ENCODE results near the gene DEGS2.

Gene DEGS2

DNA sequence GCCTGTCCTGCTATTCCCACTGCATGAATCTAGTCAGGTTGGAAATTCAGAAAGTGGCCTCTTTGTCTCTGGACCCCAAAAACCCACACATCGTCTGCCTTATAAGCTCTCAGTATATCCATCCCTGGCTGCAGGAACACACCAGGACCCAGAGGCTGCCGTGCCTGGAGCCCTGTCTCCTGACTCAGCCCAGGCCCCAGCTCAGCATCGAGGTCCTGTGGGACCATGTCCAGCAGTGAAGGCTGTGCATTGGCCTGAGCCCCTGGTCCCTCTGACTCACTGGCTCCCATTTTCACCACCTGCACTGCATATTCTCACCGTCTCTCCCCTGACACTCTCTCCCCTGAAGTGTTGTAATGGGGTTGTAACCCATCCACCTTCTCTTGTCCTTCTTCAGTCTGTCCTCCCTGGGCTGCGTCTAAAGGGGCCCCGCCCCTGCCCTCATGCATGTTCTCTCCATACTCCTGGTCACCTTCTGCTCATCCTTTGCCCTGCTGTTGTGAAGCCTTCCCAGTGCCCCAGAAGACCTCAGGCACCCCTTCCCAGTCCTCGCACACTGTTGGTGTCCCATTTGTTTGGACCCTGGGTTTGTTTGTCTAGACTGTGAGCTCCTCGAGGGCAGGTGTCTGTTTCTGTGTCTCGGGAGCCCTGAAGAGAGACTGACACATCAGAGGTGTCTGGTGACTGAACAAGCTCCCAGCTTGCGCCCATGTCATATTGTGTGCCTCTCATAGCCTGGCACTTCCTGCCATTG lies 50.4 kb downstream of the DEGS2 start:
- DNase-seq: no peak

DNA sequence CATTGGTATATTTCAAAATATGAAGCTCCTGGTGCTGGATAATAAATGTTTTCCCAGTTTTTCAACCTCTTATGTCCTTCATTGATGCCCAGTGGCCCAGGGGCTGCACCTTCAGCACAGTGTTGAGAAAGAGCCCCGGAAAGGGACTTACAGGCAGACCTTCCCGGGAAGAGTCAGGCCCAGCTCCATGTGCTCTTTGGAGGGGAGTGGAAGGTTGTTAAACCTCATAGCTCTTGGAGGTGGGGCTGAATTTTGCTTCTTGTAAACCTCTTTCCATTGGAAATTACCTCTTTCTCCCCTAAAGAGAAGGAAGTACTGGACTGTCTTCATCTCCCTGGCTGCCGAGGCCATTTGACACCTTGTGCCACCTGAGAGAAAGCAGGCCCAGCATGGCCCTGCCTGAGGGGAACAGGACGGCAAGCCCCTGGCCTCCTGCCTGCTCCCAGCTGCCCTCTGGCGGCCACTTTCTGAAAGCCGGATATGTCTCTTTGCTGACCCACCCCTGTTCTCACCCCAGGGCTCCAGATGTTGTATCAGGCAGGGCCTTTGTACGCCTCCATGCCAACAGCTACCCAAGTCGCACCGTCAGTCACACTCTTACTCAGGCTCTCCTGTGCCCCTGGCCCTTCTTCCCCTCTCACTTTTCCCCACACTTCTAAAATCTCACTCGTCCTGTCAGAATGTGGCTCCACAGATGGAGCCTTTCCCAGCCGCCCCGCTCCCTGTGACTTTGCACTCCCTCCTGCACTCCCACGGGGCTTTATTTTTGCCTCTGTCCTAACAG lies 51.2 kb downstream of the DEGS2 start:
- peak; percentile 92 for DNase-seq

DNA sequence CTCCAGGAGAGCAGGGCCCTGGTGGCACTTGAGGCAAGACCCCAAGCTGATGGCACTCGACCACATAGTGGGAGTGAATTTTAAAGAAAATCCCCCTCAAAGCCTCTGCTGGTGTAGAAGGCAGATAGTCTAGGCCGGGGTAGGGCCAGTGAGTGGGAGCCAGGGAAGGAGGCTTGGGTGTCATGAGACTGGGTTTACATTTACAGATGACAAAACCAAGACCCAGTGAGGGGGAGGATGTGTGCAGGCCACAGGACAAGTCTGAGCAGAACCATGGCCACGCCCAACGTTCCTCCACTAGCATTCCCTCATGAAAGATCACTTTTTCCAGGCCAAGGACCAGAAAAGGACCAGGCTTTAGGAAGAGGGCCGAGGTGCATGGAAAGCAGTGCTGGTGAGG lies 52.2 kb downstream of the DEGS2 start:
- DNase-seq: no peak

DNA sequence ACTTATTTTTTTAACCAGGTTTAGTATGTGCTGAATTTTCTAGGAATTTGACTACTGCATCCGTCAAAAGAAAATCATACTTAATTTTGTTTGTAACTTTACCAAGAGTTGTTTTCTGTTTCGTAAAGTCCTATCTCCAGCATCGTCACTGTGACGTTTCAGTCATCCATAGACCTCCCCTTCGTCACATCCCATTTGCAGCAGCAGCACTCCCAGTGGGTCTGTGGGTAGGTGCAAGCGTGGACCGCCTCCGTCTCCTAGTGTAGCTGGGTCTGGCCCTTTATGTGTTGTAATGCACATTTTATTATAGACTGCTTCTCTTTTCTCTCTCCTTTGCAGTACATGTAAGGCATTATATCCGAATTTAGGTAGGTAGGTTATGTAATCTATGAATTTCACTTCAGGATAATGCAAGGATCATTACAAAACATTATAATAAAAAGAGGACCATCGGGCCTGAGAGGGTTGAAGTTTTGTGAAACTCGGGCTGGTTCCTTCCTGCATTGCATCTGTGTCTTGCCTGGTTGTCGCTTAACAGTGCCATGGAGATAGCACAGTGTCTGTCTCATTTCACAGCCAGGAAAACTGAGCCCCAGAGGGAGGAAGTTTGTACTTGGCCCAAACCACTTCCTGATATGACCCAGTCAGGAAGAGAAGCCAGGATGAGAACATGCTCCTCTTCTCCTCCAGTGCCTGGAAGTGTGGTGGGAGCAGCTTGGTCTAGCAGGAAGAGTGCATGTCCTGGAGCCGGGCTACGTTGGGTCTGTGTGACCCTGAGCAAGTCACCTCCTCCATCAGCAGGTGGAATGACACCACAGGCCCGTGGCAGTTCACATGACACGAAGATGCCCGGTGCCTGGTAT lies 53.0 kb downstream of the DEGS2 start:
- DNase-seq: no peak

DNA sequence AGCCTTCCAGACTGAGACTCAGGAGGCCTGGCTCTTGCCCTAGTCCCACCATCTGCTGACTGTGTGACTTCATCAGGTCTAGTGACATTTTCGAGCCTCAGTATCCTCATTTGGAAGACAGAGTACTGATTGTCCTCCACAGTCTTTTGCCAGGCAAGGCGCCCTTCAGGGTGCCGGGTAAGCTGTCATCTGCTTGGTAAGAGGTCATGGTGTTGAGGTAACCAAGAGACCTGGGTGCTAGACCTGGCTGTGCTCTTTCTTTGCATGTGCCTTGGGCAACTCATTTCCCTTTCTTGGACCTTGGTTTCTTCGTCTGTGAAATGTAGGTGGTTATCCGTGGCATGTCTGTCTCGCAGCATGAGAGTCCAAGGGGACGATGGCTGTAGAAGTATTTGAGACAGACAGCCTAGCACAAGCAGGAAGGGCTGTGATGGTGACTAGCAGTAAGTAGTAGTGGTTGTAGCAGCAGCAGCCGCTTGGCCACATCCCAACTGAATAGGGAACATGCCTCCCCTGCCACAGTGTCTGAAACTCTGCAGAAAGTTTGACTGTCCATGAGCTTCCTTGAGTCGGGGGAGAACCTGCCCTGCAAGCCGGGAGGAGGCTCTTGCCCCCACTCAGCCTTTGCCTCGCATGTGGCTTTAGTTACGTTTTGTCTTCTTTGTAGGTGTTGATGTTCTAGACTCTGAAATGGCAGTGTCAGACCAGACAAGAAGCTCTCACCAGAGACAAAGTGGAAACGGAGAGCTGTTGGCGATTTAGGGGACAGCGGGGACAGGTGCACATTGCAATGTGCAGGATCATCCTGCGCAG lies 53.9 kb downstream of the DEGS2 start:
- peak; percentile 55 for DNase-seq

DNA sequence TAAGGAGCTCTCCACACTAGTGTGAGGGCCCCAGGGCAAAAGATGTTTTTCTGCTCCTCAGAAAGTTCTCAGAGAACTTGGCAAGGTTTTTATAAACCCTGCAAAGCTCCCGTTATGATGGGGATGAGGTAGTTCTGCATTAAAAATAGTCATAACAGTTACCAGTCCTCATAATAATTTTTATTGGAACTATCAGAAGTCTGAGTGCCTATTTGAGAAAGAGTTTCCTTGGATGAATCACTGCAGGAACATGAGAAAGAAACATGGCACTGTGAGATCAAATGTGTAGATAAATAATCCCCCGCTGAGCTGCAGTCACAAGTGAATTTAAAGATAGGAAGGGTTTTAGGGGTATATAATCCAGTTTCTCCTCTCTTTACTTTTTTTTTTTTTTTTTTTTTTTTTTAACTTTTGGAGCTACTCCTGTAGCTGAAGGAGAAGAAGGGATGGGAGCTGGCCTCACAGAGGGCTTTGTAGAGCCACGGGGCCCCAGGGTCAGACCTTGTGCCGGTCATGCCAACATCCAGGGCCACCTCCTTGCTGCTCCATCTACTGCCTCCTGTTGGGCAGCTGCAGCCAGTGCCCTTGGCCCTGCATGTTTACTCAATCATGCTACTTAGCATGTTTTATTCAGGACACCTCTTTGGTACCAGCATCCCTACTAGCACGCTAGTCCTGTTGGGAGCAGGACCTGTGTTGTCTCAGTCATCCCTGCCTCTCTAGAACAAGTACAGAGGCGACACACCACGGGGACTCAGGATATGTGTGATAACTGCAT lies 54.7 kb downstream of the DEGS2 start:
- DNase-seq: no peak

DNA sequence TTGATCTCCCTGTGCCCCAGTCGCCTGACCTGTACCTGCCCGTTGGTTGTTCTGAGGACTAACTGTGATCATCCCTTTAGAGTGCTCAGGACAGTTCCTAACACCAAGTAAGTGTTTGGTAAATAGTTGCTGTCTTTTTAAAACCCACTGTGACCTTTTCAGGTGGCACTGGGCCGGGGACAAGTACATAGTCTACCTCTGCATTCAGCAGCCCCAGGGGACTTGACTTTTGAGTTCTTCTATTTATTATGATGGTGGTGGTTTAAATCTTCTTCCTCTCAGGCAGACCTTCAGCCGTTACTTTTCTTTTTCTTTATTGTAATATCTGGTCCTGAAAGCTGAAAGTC lies 55.5 kb downstream of the DEGS2 start:
- DNase-seq: no peak

DNA sequence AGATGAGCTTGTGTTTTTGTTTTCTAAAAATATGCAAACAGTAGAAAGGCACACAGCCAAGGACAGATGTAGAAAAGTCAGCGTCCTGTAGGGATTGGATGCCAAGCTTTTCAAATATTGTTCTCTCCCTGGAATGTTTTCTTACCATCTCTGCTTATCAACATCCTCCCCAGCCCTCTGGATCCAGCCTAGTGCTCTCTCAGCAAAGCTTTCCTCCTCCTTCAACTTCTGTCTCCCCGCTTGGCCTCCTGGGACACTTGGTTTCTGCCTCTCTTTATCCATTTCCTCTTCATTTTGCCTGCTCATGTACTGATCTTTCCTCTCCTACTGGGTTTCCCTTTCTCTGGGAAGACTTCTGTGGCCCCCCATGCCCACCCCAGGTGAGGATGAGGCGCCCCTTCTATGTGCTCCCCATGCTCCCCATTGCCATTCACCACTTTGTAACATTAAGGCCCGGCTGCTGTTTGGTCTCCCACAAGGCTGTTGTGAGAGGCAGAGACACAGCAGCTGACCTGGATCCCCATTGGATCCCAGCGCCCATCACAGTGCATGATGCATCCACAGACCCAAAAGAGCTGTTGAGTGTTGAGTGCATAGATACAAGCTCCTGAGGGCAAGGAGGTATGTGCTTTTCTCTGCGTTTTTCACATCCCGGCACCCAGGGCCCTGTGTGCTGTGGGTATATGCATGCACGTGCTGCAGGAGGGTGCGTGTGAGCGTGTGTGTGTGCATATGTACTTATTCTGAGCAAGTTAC lies 56.0 kb downstream of the DEGS2 start:
- DNase-seq: no peak

DNA sequence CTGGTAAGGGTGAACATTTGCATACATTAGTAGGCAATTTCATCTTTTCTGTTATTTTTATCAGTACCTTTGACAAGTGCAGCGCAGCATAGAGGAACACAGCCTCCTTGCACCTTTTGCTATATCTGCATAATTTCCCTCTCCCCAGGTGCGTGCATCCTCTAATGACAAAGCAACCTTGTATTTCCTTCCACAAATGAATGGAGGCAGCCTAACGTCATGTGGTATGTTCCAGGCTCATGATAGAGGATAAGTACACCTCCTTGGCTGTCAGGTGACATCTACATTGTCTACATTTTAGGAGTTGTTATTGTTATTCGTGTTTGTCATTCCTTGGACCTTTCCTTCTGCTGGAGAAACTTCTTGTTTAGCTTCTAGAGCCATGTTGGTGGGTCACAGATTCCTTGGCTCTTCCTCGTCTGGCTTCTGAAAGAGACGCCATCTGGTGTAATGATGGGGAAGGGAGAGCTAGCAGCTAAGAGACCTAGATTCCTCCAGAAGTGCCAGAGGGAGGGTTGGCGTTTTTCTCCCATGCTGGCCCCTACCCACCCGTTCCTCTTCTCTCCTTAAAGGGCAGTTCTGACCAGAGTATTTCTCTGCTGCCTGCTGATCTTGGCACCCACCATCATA lies 57.2 kb downstream of the DEGS2 start:
- no peak for DNase-seq

DNA sequence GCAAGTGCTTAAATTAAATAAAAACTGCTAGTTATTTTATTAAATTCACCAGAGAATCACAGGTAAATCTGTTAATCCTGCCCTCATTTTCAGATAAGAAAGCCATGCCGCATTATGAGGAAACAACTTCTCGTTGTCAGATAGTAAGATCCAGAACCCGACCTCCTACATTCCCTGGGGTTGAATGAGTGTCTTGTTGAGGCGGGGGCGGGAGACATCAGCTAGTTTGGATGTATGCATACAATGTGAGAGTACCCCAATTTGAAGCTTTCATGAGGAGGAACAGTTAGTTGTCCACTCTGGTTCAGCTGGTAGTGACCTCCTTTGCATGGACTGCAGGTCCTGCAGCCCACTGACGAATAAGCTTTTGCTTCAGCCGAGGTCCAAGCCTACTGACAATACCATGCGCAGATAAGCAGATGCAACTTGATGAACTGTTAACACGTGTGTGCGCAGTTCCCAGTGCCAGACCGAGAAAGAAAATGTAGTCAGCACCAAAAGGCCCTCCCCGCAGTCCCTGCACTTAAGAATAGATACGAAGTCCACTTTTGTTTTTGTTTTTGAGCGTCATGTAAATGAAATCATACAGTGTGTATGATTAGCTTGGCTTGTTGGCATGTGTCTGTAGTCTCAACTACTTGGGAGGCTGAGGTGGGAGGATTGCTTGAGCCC lies 59.3 kb downstream of the DEGS2 start:
- no peak for DNase-seq

DNA sequence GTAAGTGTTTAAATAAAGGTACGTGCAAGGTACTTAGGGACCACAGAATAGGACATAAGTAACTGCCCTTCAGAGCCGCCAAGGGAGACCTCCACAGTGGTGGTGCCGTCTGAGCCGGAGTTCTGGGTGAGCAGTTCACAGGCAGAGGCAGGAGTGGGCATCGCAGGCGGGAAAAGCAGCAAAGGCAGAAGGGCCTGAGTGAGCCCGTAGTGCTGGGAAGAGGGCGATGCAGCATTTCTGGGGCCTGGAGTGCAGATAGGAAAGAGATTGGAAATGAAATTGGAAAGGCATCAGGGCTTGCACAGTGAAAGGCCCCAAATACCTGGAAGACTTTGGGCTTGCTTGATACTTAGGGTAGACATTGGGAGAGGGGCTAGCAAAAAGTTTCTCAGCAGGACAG lies 61.3 kb downstream of the DEGS2 start:
- DNase-seq: no peak

DNA sequence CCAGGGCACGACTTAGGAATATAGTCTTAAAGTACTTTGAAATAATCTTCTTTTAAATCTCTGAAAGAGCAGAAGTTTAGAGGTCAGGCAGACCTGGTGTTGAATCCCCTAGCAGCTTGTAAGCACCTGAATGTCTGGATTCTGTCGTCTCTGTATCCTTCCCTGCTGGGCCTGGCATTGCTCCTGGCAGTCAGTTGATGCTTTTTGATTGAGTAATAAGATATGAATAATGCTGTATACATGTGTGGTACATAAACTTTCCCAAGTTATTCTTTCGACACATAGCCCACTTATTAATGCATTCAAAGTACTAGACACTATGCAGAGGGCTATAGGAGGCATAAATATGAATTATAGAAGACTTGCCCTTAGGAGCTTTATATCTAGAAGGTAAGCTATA lies 62.8 kb downstream of the DEGS2 start:
- DNase-seq: no peak

Measured in hematopoietic multipotent progenitor cell treated with erythropoietin and hydrocortisone succinate and interleukin-3 and kit ligand, for 6 days (in vitro differentiated cells).